Measurements from ENCODE around the gene MACROD2.

MACROD2 gene

DNA sequence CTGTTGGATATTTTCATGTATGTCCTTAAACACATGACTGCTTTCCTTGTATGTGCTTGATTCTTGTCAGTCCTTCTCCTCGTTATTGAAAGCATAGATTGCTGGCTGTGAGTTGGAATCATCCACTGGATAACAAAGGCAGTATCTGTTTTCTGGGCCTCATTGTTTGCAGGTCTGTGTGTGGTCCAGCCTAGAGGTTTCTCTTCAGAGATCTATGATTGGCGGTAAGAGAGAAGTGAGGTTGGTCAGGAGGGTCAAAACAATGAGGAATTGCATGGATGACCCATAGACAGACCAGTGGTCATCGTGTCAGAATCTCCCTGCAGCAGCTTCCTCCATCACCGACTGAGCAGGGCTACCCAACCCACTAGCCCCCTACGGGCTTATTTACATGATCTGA is 1663.0 kb downstream of the MACROD2 start:
- no peak for DNase-seq (ENCODE audit: low read depth in 2 of 2)

DNA sequence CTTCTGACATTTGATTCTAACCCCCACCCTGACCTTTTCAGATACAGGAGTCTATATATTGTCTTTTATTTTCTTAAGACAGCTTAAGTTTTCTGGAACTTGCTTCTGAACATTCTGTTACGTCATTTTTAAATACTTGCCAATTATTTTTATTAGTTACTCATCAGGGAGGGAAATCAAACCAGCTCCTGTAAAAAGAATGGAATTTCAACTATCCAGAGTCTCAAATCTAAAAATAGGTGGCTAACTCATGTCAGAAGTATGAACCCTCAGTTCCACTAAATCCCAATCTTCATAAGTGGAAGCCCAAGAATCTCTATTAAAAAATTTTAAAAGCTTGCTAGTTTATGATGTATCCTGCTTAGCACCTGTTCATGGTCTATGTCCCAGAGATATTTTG is 1677.9 kb downstream of the MACROD2 start:
- DNase-seq (ENCODE audit: low read depth in 2 of 2): peak; percentile 78 to 79

DNA sequence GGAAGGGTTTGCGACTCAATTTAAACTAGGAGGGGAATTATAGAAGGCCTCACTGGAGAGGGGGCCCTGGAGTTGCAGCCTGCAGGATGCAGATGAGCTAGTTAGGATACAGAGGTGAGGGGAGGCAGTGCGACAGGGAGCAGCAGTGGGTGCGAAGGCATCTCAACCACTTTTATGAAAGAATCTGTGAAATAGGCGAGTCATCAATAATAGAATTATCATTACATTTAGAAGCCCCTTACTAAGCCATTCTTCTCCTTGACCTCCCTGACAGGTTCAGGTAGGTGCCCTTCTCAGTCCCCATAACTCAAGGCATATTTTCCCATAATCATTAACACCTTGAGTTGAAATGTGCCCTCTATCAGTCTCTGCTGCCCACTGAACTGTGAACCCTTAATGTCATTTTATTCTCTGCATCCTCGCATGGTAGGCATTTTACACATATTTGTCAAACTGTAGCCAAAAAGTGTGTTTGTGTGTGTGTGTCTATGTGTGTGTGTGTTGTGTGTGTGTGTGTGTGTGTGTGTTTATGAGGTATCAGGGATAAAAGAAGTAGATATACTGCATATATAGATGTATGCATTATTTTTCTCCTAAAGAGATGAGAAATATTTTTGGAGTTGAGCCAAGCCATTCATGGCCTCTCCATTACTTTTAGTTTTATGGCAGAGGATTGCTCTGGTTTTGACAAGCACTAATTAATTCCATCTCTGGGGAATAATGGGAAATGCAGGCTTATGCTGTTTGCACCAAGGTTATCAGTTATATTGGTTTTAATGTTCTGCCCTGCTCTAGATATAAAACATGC is 1679.1 kb downstream of the MACROD2 start:
- peak in 1 of 2 experiments; percentile 25 for DNase-seq (ENCODE audit: low read depth in 2 of 2)

DNA sequence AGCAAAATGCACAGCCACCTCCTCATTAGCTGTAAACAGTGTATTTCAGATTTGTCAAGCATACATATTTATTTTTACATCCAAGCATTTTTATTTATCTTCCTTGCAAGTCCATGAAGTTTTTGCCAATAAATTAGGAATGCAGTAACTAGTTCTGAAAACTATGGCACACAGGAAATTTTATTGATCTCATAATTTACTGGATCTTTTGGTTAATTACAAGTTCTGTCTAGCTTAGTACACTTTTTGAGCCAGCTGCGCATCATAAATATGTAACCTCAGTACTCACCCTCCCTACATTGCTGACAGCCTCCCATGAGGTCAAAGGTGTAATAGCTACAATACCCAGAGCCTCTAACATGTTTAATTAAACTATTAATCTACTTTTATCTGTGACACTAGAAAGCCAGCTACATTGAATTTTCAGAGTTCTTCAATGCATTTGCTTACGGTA is 1679.8 kb downstream of the MACROD2 start:
- DNase-seq (ENCODE audit: low read depth in 2 of 2): no peak

DNA sequence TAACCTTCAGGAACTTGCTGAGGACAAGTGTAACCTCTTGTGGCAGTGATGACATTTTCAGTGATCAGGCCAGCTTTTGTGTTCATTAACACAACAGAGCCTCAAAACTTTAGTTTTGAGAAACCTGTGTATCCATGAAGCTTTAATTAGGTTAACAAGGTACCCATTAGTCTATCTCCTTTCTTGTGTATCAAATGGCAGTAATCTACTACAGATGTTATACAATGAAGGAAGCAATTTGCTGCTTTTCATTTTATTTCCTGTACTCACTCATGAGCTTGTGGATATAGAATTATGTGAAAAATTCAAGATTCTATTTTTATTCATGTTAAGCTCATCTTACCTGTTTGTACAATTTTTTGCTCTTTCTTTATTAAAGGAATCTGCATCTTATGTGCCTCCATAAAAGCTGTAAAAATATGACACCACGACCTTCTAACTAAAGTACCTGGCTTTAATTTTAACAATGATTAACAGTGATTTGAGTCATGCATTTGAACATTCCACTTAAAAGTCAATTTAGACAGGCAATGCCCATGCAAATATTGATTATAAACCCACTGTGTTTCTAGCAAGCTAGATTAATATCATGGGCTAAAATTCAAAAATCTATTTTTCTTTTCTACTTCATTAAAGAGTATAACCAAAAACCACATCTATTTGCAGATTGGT is 1680.6 kb downstream of the MACROD2 start:
- no peak for DNase-seq (ENCODE audit: low read depth in 2 of 2)

DNA sequence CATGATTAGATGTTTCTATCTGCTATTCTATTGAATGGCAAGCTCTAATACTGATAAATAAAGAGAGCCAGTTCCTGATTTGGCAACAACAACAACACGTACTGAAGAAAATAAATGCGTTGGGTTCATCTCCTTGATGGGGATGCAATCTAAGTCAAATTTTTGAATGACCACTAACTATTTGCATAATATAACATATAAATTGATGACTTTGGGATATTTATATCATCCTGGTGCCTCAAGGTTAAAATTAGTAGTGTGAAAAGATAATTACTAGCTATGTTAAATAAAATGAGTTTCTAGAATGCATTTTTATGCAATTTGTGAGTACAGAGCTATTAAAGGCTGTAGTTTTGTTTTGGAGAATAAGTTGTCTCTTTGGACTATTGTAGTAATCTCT is 1681.5 kb downstream of the MACROD2 start:
- DNase-seq (ENCODE audit: low read depth in 2 of 2): no peak

DNA sequence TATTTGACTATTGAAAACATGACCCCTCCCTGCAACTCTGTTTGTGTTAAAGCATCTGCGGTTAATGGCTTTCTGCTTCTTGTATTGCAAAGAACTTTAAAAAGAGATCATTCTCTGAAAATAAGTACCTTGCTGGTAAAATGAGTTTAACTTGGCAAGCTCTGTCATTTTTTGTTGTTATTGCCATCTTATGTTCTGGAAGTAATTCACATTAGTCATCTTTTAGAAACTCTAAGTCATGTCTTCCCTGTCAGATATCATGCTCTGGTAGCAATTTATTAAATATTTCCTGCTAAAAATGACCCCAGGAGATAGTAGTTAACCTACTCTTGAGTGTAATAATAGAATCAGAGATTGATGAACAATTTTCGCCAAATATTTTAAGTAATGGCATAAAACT is 1687.4 kb downstream of the MACROD2 start:
- no peak for DNase-seq (ENCODE audit: low read depth in 2 of 2)

DNA sequence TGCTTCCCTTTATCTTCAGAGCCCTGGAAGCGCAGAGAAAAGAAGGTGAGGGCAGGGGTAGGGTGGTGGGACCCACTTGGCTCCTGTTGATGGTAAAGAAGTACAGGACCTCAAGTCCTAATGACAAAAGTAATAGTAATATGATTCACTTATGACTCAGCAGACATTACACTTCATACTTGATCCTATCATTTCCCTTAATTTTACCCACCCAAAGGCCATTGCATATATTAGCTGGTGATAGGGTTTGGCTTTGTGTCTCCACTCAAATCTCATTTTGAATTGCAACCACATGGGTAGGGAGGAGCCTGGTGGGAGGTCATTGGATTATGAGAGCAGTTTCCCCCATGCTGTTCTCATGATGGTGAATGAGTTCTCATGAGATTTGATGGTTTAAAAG is 1697.3 kb downstream of the MACROD2 start:
- DNase-seq (ENCODE audit: low read depth in 2 of 2): no peak

DNA sequence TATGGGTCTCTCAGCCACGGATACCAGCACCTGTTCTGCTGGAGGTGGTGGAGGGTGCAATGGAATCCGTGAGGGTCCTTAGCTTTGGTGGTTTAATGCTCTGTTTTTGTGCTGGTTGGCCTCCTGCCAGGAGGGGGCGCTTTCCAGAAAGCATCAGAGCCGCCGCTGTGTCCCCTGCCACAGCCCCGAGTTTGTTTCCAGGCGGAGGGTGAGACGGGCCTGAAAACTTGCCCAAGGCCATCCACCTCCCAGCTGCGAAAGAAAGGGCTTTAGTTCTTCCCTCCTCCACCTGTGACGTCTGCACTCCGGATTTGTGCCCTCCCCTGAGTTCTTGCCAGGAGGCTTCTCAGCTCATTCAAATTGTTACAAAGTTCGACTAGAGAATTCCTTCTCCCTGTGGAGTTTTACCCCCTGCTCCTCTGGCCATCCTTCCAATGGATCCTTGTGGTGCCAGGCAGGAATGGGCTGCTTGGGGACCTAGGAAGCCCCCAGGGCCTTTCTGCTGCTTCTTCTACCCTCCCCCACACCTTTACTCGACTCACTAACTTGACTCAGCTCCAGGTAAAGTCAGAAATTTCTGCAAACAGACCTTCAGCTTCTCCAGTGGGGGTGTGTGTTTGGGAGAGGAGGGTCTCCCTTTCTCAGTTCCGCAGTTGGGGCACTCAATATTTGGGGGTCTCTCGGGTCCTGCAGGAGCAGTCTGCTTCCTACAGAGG is 1704.3 kb downstream of the MACROD2 start:
- DNase-seq (ENCODE audit: low read depth in 2 of 2): no peak

DNA sequence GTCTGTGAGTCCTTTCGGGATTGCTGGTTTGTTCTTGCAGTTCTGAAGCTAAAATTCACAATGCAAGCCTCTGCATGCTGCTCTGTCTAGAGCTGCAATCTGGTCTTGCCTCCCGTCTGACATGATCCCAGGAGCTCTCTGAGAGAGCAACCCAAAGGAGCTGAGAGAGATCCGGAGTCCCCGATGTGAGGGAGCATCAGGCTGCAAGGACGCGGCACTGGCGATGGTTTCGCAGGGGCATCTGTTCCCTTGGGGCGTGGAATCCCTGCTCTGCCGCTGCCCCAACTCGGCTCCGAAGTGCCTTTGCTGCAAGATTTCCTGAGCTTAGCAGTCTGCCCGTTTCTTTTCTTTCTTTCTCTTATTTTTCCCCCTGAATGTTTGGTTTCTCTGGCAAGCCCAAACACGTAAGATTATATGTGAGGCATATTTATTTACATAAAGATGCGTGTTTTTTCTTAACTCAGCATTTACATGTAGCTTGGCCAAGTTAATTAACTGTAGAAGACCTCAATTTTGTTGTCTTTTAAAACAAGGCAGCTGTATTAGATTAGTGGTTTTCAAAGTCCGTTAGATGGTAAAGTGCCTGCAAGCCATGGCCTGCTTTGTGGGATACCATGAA is 1704.9 kb downstream of the MACROD2 start:
- DNase-seq (ENCODE audit: low read depth in 2 of 2): no peak

DNA sequence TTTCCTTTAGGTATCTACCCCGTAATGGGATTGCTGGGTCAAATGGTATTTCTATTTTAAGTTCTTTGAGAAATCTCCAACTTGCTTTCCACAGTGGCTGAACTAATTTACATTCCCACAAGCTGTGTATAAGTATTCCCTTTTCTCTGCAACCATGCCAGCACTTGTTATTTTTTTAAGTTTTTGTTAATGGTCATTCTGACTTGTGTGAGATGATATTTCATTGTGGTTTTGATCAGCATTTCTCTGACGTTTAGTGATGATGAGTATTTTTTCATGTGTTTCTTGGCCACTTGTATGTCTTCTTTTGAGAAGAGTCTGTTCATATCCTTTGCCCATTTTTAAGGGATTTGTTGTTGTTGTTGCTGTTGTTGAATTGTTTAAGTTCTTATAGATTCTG is 1706.8 kb downstream of the MACROD2 start:
- no peak for DNase-seq (ENCODE audit: low read depth in 2 of 2)

DNA sequence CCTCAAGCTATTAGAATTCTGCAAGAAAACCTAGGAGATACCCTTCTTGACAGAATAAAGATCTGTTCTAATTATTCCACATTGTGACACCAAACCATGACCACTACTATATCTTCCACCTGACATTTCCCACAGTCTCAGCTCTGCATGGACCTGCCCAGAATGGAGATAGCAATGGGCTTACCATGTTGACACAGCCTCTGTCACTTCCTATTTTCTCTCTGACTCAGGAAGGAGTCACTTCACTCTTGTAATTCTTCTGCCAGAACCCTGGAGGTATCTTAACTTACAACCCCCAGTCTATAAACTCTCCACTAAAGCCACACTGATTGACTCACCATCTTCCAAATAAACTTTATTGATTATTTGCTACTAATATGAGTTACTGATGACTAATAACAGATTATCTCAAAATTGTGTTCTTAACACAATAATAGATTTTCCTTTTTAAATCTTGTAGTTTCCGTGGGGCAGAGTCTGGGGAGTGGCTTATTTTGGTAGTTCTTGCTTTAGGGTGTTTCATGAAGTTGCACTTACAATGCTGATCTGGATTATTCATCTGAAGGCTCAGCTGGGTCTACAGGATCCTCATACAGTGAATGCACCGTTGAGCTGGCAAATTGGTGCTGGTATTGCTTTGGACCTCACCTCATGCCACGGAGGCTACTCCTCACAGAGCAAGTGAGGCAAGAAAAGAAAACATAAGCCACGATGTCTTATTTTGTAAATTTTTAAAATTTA is 1708.0 kb downstream of the MACROD2 start:
- no peak for DNase-seq (ENCODE audit: low read depth in 2 of 2)

DNA sequence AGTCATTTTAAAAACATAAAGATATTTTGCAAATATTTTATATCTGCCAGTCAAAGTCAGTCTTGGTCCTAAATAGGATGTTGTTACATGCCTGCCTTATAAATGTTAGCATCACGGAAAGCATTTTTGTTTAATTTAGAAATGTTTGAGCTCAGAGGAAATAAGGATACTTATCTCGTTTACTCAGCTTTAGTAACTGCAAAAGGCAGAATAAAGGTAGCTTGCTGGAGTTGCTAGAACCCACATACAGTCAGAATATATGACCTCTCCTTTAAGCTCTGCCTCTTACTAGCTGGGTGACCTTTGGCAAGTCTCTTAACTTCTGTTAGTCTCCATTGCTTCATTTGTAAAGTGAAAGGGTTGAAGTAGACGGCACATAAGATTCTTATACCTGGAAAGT is 1710.7 kb downstream of the MACROD2 start:
- no peak for DNase-seq (ENCODE audit: low read depth in 2 of 2)

DNA sequence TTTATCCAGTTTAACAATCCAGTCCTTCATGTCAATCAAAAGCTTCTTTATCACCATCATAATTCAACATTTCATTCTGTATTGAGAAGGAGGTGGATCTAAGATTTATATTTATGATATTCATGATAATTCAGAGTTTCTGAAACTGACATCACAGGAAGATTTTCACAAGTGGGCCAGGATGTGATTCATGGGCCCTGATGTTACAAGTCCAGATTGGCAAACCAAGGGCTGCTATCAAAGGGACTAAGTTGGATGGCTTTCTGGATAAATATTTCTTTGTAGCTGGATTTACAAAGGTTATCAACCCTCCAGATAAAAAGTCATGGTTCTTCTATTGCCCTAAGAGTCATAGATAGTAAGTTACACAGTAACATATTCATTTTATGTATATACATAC is 1711.4 kb downstream of the MACROD2 start:
- no peak for DNase-seq (ENCODE audit: low read depth in 2 of 2)

DNA sequence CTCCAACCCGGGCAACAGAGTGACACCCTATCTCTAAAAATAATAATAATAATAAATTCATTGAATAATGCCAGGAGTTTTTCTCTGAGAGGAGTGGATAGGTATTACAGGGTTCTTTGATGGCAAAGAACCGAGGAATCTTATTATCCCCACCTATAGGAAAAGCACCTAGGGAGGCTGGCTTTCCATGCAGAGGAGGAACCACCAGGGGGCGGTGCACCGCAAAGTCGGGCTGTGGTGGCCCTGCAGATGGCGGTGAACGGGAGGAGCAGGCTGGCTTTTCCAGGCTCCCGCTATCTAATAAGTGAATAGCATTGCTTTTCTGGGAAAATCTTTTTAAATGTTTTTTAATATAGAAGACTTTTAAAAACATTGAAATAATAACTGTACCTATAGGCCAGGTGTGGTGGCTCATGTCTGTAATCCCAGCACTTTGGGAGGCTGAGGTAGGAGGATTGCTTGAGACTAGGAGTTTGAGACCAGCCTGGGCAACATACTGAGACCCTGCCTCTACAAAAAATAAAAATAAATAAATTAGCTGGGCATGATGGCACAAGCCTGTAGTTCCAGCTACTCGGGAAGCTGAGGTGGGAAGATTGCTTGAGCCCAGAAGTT is 1713.8 kb downstream of the MACROD2 start:
- DNase-seq (ENCODE audit: low read depth in 2 of 2): no peak

DNA sequence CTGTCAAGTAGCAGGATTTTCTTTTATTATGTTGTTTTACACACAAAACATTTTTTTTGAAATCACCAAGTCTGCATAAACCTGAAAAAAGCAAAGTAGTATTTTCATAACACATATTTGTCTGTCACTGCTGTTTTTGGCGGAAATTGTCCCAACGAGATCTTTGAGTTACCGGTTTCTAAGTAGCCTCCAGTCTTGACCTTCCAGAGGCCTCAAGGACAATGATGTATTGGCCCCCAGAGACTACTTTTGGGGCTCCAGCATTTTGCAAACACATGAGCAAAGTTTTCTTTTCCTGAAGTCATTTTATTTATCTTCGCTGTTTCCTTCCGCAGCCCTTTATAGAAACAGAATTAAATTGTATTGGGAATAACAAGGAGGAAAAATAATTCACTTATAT is 1715.3 kb downstream of the MACROD2 start:
- no peak for DNase-seq (ENCODE audit: low read depth in 2 of 2)

DNA sequence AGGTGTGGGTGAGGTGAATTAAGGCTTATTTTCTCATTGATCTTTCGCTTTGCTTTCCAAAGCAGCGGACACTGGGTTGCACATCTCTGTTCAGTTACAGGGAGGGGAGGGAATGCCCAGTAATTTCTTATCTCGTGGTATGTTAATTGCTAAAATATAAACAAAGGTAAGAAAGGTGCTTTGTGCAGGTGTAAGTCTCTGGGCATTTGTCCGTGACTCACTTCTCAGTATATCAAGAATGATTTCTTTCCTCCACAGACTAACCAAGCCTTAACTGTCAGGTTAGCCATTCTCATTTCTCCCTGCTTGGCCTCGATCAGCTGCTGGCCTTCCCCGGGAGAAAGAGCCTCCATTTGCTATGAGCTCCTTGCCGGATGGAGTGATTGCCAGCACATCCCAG is 1715.9 kb downstream of the MACROD2 start:
- DNase-seq (ENCODE audit: low read depth in 2 of 2): no peak

DNA sequence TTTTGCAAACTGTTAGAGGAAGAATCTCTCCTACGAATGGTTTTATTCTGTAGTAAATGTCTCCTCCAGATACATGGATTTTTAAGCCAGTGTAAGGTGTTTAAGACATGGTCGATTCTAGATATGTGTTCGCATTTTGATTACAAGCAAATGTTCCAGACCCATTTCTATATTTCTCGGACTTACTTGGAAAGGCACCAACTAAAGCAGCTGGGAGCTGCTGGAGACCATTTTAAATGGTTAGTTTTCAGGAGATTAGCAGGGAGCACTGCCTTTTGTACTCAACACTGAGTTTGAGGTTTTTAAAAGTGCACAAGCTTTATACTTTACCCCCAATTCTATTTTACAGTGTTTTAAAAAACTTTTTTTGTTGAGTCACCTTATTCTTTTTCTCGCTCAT is 1720.9 kb downstream of the MACROD2 start:
- no peak for DNase-seq (ENCODE audit: low read depth in 2 of 2)

DNA sequence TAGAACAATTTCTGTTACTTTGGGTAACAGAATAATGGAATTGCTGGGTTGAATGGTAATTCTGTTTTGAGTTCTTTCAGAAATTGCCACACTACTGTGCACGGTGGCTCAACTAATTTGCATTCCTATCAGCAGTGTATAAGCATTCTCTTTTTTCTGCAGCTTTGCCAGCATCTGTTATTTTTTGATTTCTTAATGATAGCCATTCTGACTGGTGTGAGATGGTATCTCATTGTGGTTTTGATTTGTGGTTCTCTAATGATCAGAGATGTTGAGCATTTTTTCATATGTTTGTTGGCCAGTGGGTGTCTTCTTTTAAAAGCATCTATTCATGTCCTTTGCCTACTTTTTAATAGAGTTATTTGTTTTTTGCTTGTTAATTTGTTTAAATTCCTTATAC is 1731.1 kb downstream of the MACROD2 start:
- no peak for DNase-seq (ENCODE audit: low read depth in 2 of 2)

DNA sequence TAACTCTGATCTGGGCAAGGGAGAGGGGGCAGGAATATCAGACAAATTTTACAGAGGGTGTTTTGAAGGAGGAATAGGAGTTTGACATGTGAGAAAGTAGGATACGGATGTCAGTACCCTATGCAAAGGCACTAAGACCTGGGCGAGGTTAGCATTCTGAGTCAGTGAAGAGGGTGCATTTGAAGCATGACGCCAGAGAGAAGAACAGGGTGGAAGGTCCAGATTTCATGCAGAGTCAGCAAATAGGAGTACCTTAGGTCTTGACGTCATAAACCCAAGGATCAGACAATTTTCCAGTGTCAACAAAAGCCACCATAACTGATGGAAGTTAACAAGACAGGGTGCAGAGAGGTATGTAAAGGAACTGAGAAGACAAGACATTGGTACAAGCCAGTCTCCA is 1738.7 kb downstream of the MACROD2 start:
- no peak for DNase-seq (ENCODE audit: low read depth in 2 of 2)

DNA sequence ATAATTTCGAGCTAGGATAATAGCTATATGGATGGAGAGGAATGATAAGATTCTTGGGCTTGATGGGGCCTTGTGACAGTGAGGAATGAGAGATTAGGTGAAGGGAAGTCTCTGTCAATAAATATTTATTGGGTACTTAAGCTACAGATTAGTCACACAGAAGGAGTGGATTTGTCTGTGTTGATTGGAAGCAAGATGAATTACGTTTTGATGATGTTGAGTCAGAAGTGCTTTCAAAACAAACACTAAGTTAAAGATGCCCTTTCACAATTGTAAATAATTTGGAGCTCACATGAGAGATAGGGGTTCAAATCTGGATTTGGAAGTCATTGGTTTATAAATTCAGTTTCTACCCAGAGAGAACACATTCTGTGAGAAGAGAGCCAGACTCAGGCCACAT is 1743.7 kb downstream of the MACROD2 start:
- no peak for DNase-seq (ENCODE audit: low read depth in 2 of 2)
